Cardiac muscle cell (in vitro differentiated cells and primary cell): ENCODE results near the gene THPO. TPM values are rescaled to one million over a fixed set of nuclear protein-coding genes. Genes with fewer than 3 reads are reported as not detected.

Experiments used
- DNase-seq, 2 donors: peaks; one replicate each; pipeline versions ENCODE4 v3.0.0 to v3.0.0-alpha.2; 2010 to 2017; ENCODE audit warnings: low read depth in 1 of 2, low spot score in 1 of 2
- H3K27ac ChIP-seq: fragments of 200-600 bp; sonication (generic); 2 replicates; pipeline ENCODE4 v1.5.1; 2016
- H3K27me3 ChIP-seq: fragments of 200-600 bp; sonication (generic); 2 replicates; pipeline ENCODE4 v1.6.0; 2016; ENCODE audit warnings: control low read depth
- H3K36me3 ChIP-seq: fragments of 200-600 bp; sonication (generic); 2 replicates; pipeline ENCODE4 v1.5.1; 2016; ENCODE audit warnings: control low read depth
- H3K4me1 ChIP-seq: fragments of 200-600 bp; sonication (generic); 2 replicates; pipeline ENCODE4 v1.8.1; 2017; ENCODE audit warnings: low read depth, mild to moderate bottlenecking, mixed run types
- H3K4me3 ChIP-seq: fragments of 200-600 bp; sonication (generic); 2 replicates; pipeline ENCODE4 v1.5.1; 2016; ENCODE audit warnings: mild to moderate bottlenecking
- H3K9me3 ChIP-seq: fragments of 200-600 bp; sonication (generic); 2 replicates; pipeline ENCODE4 v1.5.1; 2017; ENCODE audit warnings: low read depth, mild to moderate bottlenecking, control low read depth
- CTCF ChIP-seq: IDR thresholded peaks from 2 replicates; pipeline ENCODE4 v1.5.1; 2012; ENCODE audit warnings: low read depth, mild to moderate bottlenecking, low read length
- polyA plus RNA-seq: library from polyadenylated mRNA; unstranded; fragments of >200 nt; fragmentation: Nextera tagmentation; extraction: Ambion mirVana; gene quantifications from 2 replicates; pipeline ENCODE4 v1.2.1, GENCODE V29; 2016
- total RNA-seq: library from RNA; depleted of rRNA; stranded (reverse); fragments of >200 nt; gene quantifications from 2 replicates; pipeline ENCODE4 v1.2.3, GENCODE V29; 2016

The THPO gene
- total and polyA plus RNA-seq, 2 experiments from 2014 or later, result 3.0 to 3.5 TPM

GRCh38 chr3:184355261-184356040 is 22.6 kb downstream of the THPO start:
- Histone ChIP-seq H3K4me1 (peaks cover 3% of the 10 kb centered on the region), H3K27ac (no peak overlapping the region), H3K4me3 (no peak overlapping the region), H3K9me3 (no peaks in the 10 kb centered on the region), H3K27me3 (no peaks in the 10 kb centered on the region), H3K36me3 (peaks cover 10% of the 10 kb centered on the region)
- no peak for TF ChIP-seq CTCF
- no peak for DNase-seq

GRCh38 chr3:184354754-184355153 is 23.3 kb downstream of the THPO start:
- Histone ChIP-seq H3K36me3 (peaks cover 10% of the 10 kb centered on the region), H3K4me1 (no peaks in the 10 kb centered on the region)

GRCh38 chr3:184354121-184354728 is 23.8 kb downstream of the THPO start:
- Histone ChIP-seq H3K36me3 (peaks cover 10% of the 10 kb centered on the region), H3K27ac (no peak overlapping the region), H3K4me1 (no peaks in the 10 kb centered on the region), H3K4me3 (no peak overlapping the region), H3K9me3 (no peaks in the 10 kb centered on the region), H3K27me3 (no peaks in the 10 kb centered on the region)
- peak; percentile 50 to 61 for DNase-seq
- peak; percentile 76 for TF ChIP-seq CTCF

More at GRCh38 chr3:184354754-184355153, 23.3 kb downstream of the THPO start:
- TF ChIP-seq CTCF, result no peak
- no peak for DNase-seq
- Histone ChIP-seq H3K27me3 (no peaks in the 10 kb centered on the region), H3K27ac (no peak overlapping the region), H3K9me3 (no peaks in the 10 kb centered on the region), H3K4me3 (no peak overlapping the region)

- Histone ChIP-seq H3K4me1 (no peaks in the 10 kb centered on the region), H3K27ac (no peak overlapping the region), H3K4me3 (no peak overlapping the region), H3K9me3 (no peaks in the 10 kb centered on the region), H3K36me3 (peaks cover 10% of the 10 kb centered on the region), H3K27me3 (no peaks in the 10 kb centered on the region)
- TF ChIP-seq CTCF, result no peak
- no peak for DNase-seq
Measured at GRCh38 chr3:184353546-184353941, 24.5 kb downstream of the THPO start.

- no peak for TF ChIP-seq CTCF
- Histone ChIP-seq H3K27me3 (no peaks in the 10 kb centered on the region), H3K4me1 (no peaks in the 10 kb centered on the region), H3K36me3 (peaks cover 10% of the 10 kb centered on the region), H3K27ac (no peak overlapping the region), H3K9me3 (no peaks in the 10 kb centered on the region), H3K4me3 (no peak overlapping the region)
- DNase-seq, result no peak
Measured at GRCh38 chr3:184352897-184353545, 25.0 kb downstream of the THPO start.
